NCI-H2029 (cell line): ENCODE data around the gene GANAB.
"Not testable (repeated sequence)": the region's sequence is repeated elsewhere in the genome, so short reads cannot be mapped to it uniquely, and the experiment has no call there.

Source experiments
- DNase-seq: peaks from one replicate; lab custom pipeline; 2025; lab: John Stamatoyannopoulos, UW

The GANAB gene

DNA sequence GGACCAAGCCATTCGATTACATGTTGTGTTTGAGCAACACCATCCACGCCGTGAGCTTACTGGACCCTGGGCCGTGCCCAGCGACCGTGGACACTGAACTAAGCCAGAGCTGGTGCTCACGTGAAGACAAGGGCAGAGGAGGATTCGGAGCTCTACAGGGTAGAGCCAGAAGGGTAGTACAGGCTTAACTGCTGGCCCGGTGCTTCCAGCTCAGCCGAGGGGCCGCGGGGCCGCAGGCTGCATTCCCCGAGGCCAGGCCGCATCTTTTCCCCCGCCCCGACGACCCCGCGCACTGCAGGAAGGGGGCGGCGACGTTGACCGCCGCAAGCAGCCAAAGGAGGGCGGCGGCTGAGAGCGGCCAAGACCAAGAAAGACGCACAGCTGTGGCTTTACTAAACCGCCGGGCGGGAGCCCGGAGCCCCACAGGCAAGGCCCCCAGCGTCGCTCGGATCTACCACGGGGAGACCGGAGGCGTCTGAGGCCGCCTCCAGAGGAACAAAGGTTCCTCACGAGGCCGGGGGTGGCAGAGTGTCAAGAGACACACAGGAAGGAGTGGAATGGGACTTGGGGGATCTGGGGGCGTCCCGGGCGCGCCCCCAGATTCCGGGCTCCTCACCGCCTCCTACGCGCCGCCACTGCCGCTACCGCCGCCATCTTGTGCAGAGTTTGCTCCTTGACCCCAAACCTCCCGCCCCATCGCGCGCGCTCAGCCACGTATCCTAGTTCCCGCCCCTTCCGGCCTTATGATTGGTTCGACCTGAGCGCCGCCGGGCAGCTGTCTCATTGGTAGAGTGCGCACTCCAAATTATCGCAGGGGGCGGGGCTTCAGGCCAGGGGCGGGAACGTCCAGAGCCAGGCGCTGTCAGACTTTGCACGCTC, at the start of gene GANAB:
Gene GANAB (minus strand): TSS at position 668 of the 879 bp plus-strand sequence. CDS start 14 bp downstream, at position 654.
- peak; percentile 97 for DNase-seq

DNA sequence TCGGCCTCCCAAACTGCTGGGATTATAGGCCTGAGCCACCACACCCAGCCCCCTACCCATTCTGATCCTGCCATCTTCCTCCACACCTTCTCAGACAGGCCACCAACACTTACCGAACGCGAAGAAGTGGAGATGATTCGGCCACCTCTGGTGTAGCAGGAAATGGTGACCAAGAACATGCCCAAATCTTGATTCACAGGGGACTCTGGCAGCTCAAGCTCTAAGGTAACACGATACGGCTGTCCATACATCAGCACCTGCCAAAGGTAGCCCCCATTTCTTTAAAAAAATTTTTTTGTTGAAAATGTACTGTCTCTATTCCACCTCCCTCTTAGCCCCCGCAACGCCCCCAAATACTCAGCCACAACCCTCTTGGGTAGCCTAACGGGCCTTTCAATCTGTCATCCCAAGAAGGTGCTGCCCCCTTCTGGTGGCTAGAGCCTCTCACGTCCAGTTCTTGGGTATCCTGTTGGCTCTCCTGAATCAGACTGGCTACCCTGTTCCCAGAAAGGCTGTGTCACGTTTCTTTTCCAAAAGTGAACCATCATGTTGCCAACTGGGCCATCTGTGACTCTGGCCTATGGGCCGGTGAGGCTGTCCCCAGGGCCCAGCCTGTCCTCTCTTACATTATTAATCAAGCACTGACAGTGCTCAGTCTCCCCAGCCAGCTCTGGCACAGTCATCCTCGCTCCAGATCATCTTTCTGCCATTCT, 48.2 kb upstream of the GANAB start:
- DNase-seq: peak; percentile 52

DNA sequence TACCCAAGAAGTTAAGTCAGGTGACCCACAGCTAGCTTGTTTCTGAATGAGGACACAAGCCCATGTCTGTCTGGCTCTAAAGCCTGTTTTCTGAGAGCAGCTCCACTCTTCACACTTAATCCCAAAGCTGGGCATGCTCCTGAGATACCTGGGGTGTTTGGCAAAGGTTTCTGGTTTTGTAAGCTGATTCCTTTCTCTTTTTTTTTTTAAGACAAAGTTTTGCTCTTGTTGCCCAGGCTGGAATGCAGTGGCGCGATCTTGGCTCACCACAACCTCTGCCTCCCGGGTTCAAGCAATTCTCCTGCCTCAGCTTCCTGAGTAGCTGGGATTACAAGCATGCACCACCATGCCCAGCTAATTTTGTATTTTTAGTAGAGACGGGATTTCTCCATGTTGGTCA, 47.2 kb upstream of the GANAB start:
- not testable (repeated sequence) for DNase-seq

- no peak for DNase-seq
These were observed 43.2 kb upstream of the GANAB start, which contains the start of gene LRRN4CL for GRCh38 chr11:62689421-62690183. Gene LRRN4CL (minus strand): TSS chr11:62689530. CDS start chr11:62688508, 1,022 bp downstream.

DNA sequence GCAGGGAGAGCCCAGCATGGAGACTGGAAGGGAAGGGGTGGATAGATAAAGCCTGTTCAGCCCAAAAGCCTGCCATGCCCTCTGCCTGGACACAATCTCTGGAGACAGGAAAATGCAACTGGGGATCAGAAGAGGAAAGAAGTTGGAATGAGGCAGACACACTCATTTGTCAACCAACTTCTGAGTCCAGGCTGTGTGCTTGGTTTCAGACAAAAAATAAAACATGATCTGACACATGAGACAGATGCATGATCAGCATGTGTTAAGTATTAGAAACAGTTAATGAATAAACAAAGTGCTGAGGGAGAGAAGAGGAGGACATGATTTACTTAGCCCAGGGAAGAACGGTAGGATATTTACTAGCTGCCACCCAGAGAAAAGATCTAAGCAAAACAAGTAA, 42.1 kb upstream of the GANAB start:
- DNase-seq: no peak

DNA sequence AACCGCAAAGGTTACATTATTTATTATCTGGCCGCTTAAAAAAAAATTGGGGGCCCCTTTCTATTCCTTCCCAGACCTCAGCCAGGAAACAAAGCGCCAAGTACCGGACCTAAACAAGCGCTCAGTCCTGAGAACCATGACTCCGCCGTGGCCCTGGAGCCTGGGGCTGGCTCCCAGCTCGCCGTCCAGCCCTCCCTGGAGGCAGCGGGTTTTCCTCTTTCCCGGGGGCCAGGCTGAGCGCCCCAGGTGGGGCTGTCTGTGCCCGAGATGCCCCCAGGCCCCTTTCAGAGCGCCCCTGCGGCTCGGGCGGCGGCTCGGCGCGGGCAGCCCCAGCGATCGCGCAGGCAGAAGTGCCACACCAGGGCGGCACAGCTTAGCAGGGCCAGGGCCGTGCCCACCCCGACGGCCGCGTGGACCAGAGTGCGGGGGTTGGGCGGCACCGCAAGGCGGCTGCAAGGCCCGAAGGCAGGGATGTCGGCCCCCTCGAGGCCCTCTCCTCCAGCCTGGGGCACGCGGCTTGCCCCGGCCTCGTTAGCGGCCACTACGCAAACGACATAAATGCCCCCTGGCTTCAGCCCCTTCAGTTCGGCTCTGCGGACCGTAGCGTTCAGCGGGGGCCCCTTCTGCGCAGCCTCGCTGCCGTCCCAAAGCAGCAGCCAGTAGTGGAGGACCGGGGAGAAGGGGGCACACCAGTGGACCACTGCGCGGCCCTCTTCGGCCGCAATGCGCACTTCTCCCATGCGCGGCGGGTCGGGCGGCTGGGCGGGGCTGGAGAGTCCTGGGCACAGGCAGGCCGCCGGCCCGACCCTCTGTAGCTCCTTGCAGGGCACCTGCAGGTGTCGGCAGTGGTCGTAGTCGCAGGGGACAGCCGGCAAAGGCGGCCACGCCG, 41.3 kb upstream of the GANAB start:
- no peak for DNase-seq

GRCh38 chr11:62682518-62682917, 36.1 kb upstream of the GANAB start:
- no peak for DNase-seq

GRCh38 chr11:62680825-62681240, 34.4 kb upstream of the GANAB start:
- DNase-seq: peak; percentile 38

GRCh38 chr11:62678770-62679696, 32.6 kb upstream of the GANAB start, which contains the start of gene UBXN1:
Gene UBXN1 (minus strand): TSS chr11:62679073. CDS start chr11:62678923, 150 bp downstream.
- DNase-seq: peak; percentile 87

GRCh38 chr11:62678433-62678769, 32.0 kb upstream of the GANAB start:
- no peak for DNase-seq

DNA sequence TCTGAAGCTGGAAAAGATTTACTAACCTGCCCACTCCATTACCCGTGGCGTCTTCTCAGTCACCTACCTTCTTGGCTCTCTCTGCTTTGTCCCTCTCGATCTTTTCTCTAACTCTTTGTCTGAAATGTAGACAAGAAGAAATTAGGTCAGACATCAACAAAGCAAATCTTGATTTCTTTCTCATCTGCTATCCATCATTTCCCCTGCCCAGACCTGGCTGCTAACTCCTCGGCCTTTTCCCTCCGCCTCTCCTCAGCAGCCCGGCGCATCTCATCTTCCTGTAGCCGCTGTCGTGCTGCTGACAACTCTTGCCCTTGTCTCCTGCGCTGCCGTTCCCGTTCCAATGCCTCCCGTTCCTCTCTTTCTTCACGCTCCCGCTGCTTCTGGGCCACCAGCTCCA, 31.3 kb upstream of the GANAB start:
- no peak for DNase-seq

DNA sequence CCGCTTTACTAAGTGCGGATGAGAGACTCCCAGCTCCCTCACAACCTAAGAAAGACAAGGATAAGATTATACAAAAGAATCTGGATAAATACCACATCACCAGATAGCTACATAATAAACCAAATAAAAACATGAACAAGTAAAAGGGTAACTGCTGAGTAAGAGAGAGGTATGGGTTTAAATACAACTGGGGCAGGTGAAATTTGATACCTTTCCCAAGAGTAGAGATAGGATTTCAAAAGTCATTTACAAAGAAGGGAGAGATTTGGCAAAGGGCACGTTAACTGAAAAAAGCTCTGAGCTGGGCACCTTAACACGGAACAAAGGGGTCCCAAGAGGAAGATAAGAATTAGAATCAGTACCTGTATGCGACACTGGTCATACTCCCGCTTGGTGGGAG, 30.7 kb upstream of the GANAB start:
- no peak for DNase-seq

- no peak for DNase-seq
These were observed 30.3 kb upstream of the GANAB start for GRCh38 chr11:62676698-62677097.

- not testable (repeated sequence) for DNase-seq
These were observed 29.0 kb upstream of the GANAB start for GRCh38 chr11:62675415-62675814.

DNA sequence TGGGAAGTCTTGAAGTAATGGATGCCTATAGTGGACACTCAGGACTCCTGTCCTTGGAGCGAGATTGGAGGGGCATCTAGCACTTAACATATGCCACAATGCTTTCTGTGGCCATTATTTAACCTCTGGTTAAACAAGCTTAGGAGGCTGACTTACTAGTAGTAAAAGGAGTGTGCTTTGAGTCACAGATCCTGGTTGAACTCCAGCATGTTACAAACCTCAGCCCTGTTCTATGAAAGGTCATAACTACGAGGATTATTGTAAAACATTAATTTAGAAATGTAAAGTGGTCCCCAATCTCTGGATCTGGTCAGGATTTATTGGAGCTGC, 26.7 kb upstream of the GANAB start:
- DNase-seq: no peak

DNA sequence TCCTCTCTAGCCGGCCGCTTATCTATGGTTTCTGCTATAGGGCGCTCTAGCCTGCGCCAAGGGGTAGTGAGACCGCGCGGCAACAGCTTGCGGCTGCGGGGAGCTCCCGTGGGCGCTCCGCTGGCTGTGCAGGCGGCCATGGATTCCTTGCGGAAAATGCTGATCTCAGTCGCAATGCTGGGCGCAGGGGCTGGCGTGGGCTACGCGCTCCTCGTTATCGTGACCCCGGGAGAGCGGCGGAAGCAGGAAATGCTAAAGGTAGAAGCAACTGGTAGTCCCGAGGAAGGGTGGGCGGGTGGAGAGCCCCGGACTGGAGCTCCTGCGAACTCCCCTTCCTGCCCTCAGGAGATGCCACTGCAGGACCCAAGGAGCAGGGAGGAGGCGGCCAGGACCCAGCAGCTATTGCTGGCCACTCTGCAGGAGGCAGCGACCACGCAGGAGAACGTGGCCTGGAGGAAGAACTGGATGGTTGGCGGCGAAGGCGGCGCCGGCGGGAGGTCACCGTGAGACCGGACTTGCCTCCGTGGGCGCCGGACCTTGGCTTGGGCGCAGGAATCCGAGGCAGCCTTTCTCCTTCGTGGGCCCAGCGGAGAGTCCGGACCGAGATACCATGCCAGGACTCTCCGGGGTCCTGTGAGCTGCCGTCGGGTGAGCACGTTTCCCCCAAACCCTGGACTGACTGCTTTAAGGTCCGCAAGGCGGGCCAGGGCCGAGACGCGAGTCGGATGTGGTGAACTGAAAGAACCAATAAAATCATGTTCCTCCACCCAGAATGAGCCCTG, 25.4 kb upstream of the GANAB start, which contains the start of the genes LBHD1 and UQCC3:
Gene LBHD1 (minus strand): TSS at position 660 of the 782 bp plus-strand sequence. CDS start 2,236 bp downstream, outside the sequence.
Gene UQCC3 (plus strand): TSS at position 66 of the 782 bp plus-strand sequence. CDS start 73 bp downstream, at position 139.
- peak; percentile 79 for DNase-seq

DNA sequence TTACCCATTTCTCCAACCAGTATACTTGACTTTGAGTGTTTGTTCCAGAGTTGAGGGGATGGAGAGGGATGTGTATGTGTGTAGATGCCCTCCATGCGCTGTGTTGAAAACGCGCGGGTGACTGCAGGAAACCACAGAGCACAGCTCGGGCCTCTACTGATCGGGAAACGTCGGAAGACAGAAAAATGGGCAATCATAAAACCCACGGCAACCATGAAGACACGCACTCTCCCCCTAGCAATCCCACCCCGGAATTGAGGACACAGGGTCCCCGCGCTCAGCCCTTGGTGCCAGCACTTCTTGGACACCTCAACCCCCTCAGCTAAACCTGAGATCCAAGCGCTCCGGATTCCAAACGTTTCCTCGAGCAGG, 24.8 kb upstream of the GANAB start:
- no peak for DNase-seq

GRCh38 chr11:62669420-62670161, 23.2 kb upstream of the GANAB start:
- DNase-seq: no peak

DNA sequence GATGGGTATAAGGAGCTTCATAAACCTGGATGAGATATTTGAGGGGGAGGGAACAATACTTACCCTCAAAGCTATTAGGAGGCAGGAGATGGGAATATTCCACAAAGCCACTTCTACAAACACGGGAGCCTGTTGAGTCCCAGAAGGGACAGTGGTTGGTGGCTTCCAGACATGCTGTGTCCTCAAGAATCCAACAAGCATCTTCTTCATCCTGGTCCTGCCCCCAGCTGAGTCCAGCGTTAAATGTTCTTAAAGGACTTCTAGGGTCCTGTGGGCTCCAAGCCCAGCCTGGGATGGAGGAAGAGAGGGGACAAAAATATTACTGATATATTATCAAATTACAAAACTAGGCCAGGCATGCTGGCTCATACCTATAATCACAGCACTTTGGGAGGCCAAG, 21.0 kb upstream of the GANAB start:
- DNase-seq: no peak
